GM12874 (cell line): ENCODE results near the gene TNFSF10.

Source experiments
- TF ChIP-seq, protein P1 (sequence below): IDR thresholded peaks from 2 replicates; pipeline ENCODE4 v1.5.1; 2011; ENCODE audit warnings: low read depth, mild to moderate bottlenecking, control low read depth, low read length, moderate library complexity; ENCODE audit not compliant: insufficient read depth

Gene TNFSF10

DNA sequence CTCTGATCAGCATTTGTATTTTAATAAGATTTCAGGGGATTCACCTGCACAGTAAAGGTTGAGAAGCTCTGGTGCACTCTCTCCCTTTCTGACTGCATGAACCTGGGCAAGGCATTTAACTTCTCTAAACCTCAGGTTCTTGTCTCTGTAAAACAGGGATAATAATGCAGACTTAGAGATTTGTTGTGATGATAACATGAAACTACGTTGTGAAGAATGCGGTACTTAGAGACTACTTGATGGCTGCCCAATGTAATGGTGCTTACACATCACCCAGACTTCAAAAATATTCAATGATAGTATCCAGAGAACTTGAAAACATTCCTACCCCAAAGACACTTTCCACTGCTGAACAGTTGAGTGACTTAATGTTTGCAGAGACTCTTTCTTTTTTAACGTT lies 19.8 kb upstream of the TNFSF10 start:
- TF ChIP-seq, protein P1, sequence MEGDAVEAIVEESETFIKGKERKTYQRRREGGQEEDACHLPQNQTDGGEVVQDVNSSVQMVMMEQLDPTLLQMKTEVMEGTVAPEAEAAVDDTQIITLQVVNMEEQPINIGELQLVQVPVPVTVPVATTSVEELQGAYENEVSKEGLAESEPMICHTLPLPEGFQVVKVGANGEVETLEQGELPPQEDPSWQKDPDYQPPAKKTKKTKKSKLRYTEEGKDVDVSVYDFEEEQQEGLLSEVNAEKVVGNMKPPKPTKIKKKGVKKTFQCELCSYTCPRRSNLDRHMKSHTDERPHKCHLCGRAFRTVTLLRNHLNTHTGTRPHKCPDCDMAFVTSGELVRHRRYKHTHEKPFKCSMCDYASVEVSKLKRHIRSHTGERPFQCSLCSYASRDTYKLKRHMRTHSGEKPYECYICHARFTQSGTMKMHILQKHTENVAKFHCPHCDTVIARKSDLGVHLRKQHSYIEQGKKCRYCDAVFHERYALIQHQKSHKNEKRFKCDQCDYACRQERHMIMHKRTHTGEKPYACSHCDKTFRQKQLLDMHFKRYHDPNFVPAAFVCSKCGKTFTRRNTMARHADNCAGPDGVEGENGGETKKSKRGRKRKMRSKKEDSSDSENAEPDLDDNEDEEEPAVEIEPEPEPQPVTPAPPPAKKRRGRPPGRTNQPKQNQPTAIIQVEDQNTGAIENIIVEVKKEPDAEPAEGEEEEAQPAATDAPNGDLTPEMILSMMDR: no peak

DNA sequence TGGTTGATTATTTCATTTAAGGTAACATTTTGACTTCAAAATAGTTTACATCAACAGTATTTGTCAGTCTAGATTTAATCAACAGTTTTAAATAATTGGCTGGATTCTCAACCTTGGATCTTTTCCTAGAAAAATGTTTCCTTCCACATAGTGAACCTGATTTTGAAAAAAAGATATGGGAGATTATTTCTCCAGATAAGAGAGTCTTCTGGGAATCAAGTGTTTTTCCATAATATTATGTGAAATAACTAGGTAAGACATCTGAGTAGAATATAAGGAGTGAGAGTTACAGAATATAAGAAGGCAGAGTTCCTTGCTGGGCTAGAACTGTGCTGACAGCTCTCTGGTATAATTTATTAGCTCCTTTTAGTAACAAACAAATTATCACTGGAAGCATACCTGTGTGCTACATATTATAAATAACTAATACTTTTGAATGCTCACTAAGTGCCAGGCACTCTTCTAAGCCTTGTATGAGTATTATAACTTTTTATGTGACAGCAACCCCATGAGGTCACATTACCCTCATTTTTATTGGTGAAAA lies 18.8 kb upstream of the TNFSF10 start:
- TF ChIP-seq, protein P1: no peak

DNA sequence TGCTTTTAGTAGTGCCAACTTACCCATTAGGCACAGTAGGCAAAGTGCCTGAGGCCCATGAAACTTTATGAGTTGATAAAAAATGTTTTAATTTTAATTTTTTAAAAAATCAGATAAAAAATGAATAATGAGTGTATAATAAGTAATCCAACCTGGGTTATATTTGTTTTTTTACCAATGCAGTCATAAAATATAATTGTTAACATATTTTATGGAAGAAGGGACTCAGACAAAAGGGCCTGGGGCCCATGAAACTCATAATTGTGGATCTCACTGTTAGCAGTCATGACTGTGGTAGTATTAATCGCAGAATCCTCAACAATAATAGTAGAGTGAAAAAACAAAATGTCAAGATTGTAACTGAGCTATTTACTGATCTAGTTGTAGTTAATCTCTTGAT lies 16.8 kb upstream of the TNFSF10 start:
- TF ChIP-seq, protein P1: no peak

DNA sequence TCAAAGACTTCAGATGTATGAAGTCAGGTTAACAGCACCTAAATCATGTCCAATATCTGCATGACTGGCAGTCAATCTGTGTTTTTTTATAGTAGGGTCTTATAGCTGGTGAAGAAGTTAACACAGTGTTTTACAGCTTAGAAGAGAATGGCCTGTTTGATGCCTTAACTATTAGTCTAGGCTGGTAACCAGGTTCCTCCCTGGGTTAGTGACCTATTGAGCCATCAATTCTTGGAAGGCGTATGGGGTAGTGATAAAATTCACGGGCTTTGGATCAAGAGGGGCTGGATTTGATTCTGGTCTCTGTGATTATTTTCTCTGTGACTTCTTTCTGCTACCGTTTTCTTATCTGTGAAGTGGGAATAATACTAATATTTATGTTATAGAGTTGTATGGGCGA lies 16.0 kb upstream of the TNFSF10 start:
- TF ChIP-seq, protein P1: no peak

DNA sequence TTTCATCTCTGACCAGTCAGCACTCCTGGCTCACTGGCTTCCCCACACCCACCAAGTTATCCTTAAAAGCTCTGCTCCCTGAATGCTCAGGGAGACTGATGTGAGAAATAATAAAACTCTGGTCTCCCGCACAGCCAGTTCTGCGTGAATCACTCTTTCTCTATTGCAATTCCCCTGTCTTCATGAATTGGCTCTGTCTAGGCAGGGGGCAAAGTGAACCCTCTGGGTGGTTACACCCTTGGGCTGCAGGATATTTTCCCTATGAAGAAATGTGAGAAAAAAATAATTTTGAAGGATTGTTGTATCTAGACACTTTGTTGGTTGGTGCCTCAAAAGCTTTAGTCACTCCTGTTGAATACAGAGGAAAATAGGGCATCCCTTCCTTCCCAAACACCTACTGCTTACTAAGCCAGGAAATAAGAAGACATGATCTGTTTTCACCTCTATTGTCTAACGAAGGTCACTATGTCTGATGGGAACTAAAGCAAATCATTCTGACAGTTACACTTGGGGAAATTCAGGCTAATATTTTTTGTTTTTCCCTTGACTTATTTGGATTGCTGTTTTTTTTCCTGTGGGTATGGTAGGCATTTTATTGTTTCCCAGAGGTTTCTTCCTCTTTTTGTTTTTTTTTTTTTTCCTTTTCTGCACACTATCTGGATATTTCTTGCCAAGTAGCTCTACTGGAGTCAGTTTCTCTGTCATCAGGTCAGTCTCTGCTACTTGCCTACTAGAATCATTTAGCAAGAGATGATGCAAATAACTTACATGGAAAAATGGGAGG lies 15.3 kb upstream of the TNFSF10 start:
- TF ChIP-seq, protein P1: no peak

DNA sequence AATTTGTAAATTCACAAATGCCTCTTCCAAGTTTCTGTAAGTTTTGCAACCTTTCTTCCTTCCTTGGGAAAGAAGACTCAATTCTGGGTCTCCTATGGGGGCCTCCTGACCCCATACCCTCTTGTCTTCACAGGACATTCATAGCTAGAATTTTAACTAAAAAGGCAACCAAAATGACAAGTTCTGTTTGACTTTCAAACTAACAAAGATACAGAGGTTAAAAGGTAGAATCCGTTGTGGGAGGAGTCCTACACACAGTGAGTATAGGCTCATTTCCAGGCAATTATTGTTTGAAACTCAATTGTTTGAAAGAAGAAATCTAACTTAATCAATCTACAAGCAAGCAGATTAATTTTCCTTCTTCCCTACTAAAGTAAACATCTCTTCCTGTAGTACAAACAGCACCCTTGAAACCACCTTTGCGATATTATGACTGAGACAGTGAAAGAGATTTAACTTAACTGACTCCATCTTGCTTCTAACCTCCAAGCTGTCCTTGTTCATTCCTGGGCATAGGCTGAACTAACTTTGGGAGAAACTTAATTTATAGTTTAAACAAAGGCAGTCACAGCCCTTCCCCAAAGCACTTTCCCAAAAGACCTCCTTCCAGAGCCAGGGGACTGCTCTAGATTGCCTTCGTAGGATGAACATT lies 14.4 kb upstream of the TNFSF10 start:
- TF ChIP-seq, protein P1: no peak

DNA sequence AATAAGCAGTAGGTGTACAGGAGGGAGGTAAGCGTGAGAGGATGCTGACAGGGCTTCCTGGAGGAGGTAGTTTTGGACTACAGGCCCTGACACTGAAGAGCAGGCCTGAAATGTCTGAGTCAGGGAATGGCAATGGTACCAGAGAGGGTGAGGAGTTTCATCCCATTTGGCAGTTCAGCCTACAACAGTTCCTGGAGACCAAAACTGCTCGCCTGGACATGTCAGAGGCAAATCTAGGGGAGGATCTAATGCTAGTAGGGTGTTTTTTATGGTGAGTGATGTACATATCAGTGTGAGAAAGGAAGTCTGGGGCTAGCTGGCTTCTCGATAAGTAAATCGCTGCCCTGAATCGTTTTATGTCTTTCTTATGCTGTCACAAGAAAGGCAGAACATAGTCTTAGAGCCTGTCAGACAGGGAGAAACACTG lies 13.8 kb upstream of the TNFSF10 start:
- TF ChIP-seq, protein P1: no peak
